IMR-90 (cell line): ENCODE results near the gene MRPL50. TPM values are rescaled to one million over a fixed set of nuclear protein-coding genes. Genes with fewer than 3 reads are reported as not detected.

Experiments
- ATAC-seq: fragments of 200-7000 bp; cut with Tn5 transposase; 2 replicates; pipeline ENCODE4 v1.9.1; 2020; ENCODE audit warnings: low read depth, mild to moderate bottlenecking, moderate library complexity
- BruUV-seq: library from RNA; stranded (reverse); fragments of 400-500 nt; replicated peaks from 2 replicates; lab custom pipeline; 2021; lab: Mats Ljungman, UMichigan
- CTCF ChIA-PET: fragments of 300-600 bp; formaldehyde crosslinking; extraction: SDS; loops from one replicate; lab custom pipeline; 2021; ENCODE audit warnings: antibody characterized with exemption; lab: Yijun Ruan, JAX
- POLR2A ChIA-PET: fragments of 300-600 bp; sonication (Branson Sonifier 250); formaldehyde crosslinking; loops from one replicate; lab custom pipeline; 2022; ENCODE audit warnings: antibody characterized with exemption; ENCODE audit not compliant: unreplicated experiment; lab: Charles Lee
- DNase-seq: peaks from one replicate; pipeline ENCODE4 v3.0.0; 2013
- H2AFZ ChIP-seq: replicated peaks from 2 replicates; pipeline ENCODE3; 2013; ENCODE audit warnings: low read length, mild to moderate bottlenecking; ENCODE audit not compliant: poor library complexity
- H2AK5ac ChIP-seq: 2 replicates; pipeline ENCODE4 v1.6.1; 2013; ENCODE audit warnings: low read depth, low read length, inconsistent platforms
- H2AK9ac ChIP-seq: replicated peaks from 2 replicates; pipeline ENCODE3; 2013; ENCODE audit warnings: mild to moderate bottlenecking, low read depth, low read length, moderate library complexity; ENCODE audit not compliant: poor library complexity
- H2BK120ac ChIP-seq: 2 replicates; pipeline ENCODE4 v1.6.1; 2013; ENCODE audit warnings: low read depth, low read length, inconsistent platforms
- H2BK15ac ChIP-seq: 3 replicates; pipeline ENCODE4 v1.6.1; 2013; ENCODE audit warnings: low read depth, low read length, inconsistent platforms
- H2BK20ac ChIP-seq: 2 replicates; pipeline ENCODE4 v1.6.1; 2013; ENCODE audit warnings: low read depth, mild to moderate bottlenecking, inconsistent platforms, low read length, moderate library complexity
- H2BK5ac ChIP-seq: 2 replicates; pipeline ENCODE4 v1.6.1; 2013; ENCODE audit warnings: mild to moderate bottlenecking, low read depth, low read length, inconsistent platforms; ENCODE audit not compliant: poor library complexity, severe bottlenecking
- H3K14ac ChIP-seq: replicated peaks from 2 replicates; pipeline ENCODE4 v1.6.1; 2013; ENCODE audit warnings: low read depth, low read length, inconsistent platforms
- H3K18ac ChIP-seq: 2 replicates; pipeline ENCODE4 v1.6.1; 2013; ENCODE audit warnings: low read depth, low read length, control low read depth
- H3K23ac ChIP-seq: 2 replicates; pipeline ENCODE4 v1.6.1; 2013; ENCODE audit warnings: low read depth, low read length, inconsistent platforms
- H3K27ac ChIP-seq: 2 replicates; pipeline ENCODE4 v1.5.1; 2013; ENCODE audit warnings: mild to moderate bottlenecking, control low read depth, low read length; ENCODE audit not compliant: insufficient read depth
- H3K27me3 ChIP-seq: 2 replicates; pipeline ENCODE4 v1.6.1; 2013; ENCODE audit warnings: low read length; ENCODE audit not compliant: control insufficient read depth, insufficient read depth
- H3K36me3 ChIP-seq: 2 replicates; pipeline ENCODE4 v1.6.1; 2013; ENCODE audit warnings: low read length, mixed read lengths; ENCODE audit not compliant: control insufficient read depth, insufficient read depth
- H3K4ac ChIP-seq: 2 replicates; pipeline ENCODE4 v1.6.1; 2013; ENCODE audit warnings: low read depth, low read length, inconsistent platforms
- H3K4me1 ChIP-seq: 2 replicates; pipeline ENCODE4 v1.6.1; 2013; ENCODE audit warnings: low read length, mixed read lengths; ENCODE audit not compliant: control insufficient read depth, insufficient read depth
- H3K4me2 ChIP-seq: 2 replicates; pipeline ENCODE4 v1.6.1; 2013; ENCODE audit warnings: low read depth, mild to moderate bottlenecking, control low read depth, low read length, moderate library complexity
- H3K4me3 ChIP-seq: 2 replicates; pipeline ENCODE4 v1.5.1; 2013; ENCODE audit warnings: low read depth, mild to moderate bottlenecking, control low read depth, low read length, moderate library complexity; ENCODE audit not compliant: insufficient read depth
- H3K56ac ChIP-seq: 2 replicates; pipeline ENCODE4 v1.6.1; 2013; ENCODE audit warnings: low read length, inconsistent platforms; ENCODE audit not compliant: insufficient read depth; ENCODE audit errors: extremely low read depth
- H3K79me1 ChIP-seq, 2 experiments: 2 replicates each; pipeline ENCODE4 v1.6.1; 2013; ENCODE audit warnings: low read length in 2 of 2, inconsistent platforms in 1 of 2, low read depth in 1 of 2
- H3K9ac ChIP-seq: 2 replicates; pipeline ENCODE4 v1.6.1; 2013; ENCODE audit warnings: low read depth, low read length, control low read depth
- H3K9me1 ChIP-seq: 2 replicates; pipeline ENCODE4 v1.6.1; 2013; ENCODE audit warnings: low read length, inconsistent platforms; ENCODE audit not compliant: insufficient read depth
- H3K9me3 ChIP-seq: 2 replicates; pipeline ENCODE4 v1.6.1; 2013; ENCODE audit warnings: low read length; ENCODE audit not compliant: control insufficient read depth, insufficient read depth
- H4K20me1 ChIP-seq: 2 replicates; pipeline ENCODE4 v1.6.1; 2013; ENCODE audit warnings: low read length, inconsistent platforms; ENCODE audit not compliant: insufficient read depth
- H4K5ac ChIP-seq: 2 replicates; pipeline ENCODE4 v1.6.1; 2013; ENCODE audit warnings: mild to moderate bottlenecking, low read depth, low read length, control low read depth
- H4K8ac ChIP-seq, 2 experiments: 2 replicates each; pipeline ENCODE4 v1.6.1; 2013; ENCODE audit warnings: low read depth in 2 of 2, low read length in 2 of 2, control low read depth in 1 of 2, inconsistent platforms in 1 of 2
- H4K91ac ChIP-seq: 2 replicates; pipeline ENCODE4 v1.6.1; 2013; ENCODE audit warnings: low read depth, low read length, inconsistent platforms; ENCODE audit not compliant: insufficient read depth
- BHLHE40 ChIP-seq: fragments of 150-350 bp; IDR thresholded peaks from 2 replicates; pipeline ENCODE4 v1.6.1; 2016; ENCODE audit warnings: mild to moderate bottlenecking, low read depth, low read length
- CEBPB ChIP-seq: IDR thresholded peaks from 2 replicates; pipeline ENCODE4 v1.6.1; 2012; ENCODE audit warnings: low read depth, low read length, improper control_type of control experiment
- CHD1 ChIP-seq: IDR thresholded peaks from 2 replicates; pipeline ENCODE4 v1.6.1; 2012; ENCODE audit warnings: low read depth, low read length, improper control_type of control experiment
- CTCF ChIP-seq: conservative IDR thresholded peaks from 2 replicates; pipeline ENCODE4 v1.5.1; 2012; ENCODE audit warnings: mild to moderate bottlenecking, low read depth, low read length, improper control_type of control experiment
- ELK1 ChIP-seq: fragments of 150-350 bp; IDR thresholded peaks from 2 replicates; pipeline ENCODE4 v1.6.1; 2016; ENCODE audit warnings: low read depth, mild to moderate bottlenecking, low read length, moderate library complexity, borderline replicate concordance
- FOS ChIP-seq: fragments of 150-350 bp; IDR thresholded peaks from 2 replicates; pipeline ENCODE4 v1.6.1; 2016; ENCODE audit warnings: low read depth, low read length
- MAFK ChIP-seq: IDR thresholded peaks from 2 replicates; pipeline ENCODE4 v1.6.1; 2012; ENCODE audit warnings: low read depth, low read length, improper control_type of control experiment
- MAZ ChIP-seq: IDR thresholded peaks from 2 replicates; pipeline ENCODE4 v1.6.1; 2012; ENCODE audit warnings: low read depth, mild to moderate bottlenecking, low read length, improper control_type of control experiment, moderate library complexity, borderline replicate concordance
- MXI1 ChIP-seq: IDR thresholded peaks from 2 replicates; pipeline ENCODE4 v1.6.1; 2012; ENCODE audit warnings: low read depth, mild to moderate bottlenecking, low read length, moderate library complexity, borderline replicate concordance
- NFE2L2 ChIP-seq: fragments of 150-350 bp; IDR thresholded peaks from 2 replicates; pipeline ENCODE4 v1.6.1; 2016; ENCODE audit warnings: low read depth, mild to moderate bottlenecking, low read length
- POLR2A ChIP-seq: IDR thresholded peaks from 2 replicates; pipeline ENCODE4 v1.6.1; 2012; ENCODE audit warnings: mild to moderate bottlenecking, low read depth, low read length
- RAD21 ChIP-seq: IDR thresholded peaks from 2 replicates; pipeline ENCODE4 v1.6.1; 2012; ENCODE audit warnings: low read length, improper control_type of control experiment
- RCOR1 ChIP-seq: IDR thresholded peaks from 2 replicates; pipeline ENCODE4 v1.6.1; 2012; ENCODE audit warnings: mild to moderate bottlenecking, low read length, improper control_type of control experiment; ENCODE audit not compliant: insufficient replicate concordance
- RFX5 ChIP-seq: IDR thresholded peaks from 2 replicates; pipeline ENCODE4 v1.8.0; 2012; ENCODE audit warnings: low read depth, mild to moderate bottlenecking, low read length, moderate library complexity
- SMC3 ChIP-seq: fragments of 150-350 bp; IDR thresholded peaks from 2 replicates; pipeline ENCODE4 v1.6.1; 2016; ENCODE audit warnings: low read depth, mild to moderate bottlenecking, antibody characterized with exemption, low read length, moderate library complexity
- USF2 ChIP-seq: fragments of 150-350 bp; IDR thresholded peaks from 2 replicates; pipeline ENCODE4 v1.6.1; 2017; ENCODE audit warnings: mild to moderate bottlenecking, antibody characterized with exemption, low read length, low read depth
- WGBS, 2 experiments: methylation state at CpG; one replicate each; pipeline versions ENCODE4 v1.1.5 to v1.1.7; 2013; ENCODE audit warnings: missing lambda C conversion rate in 2 of 2; ENCODE audit not compliant: insufficient read length in 1 of 2; ENCODE audit errors: extremely low coverage in 2 of 2; 5-methylcytosine and 5-hydroxymethylcytosine counted together
- dilution Hi-C: fragments of 300-500 bp; cut with HindIII; formaldehyde crosslinking; loops from one replicate; pipeline ENCODE4 v1.14.3; 2018; ENCODE audit warnings: low sequenced_read_pairs; ENCODE audit not compliant: unreplicated experiment
- in situ Hi-C: fragments of 300-500 bp; cut with MboI; formaldehyde crosslinking; loops from 3 replicates; pipeline ENCODE4 v1.14.3; 2019; ENCODE audit warnings: low sequenced_read_pairs, inconsistent platforms, mixed read lengths
- intact Hi-C: fragments of 100-400 bp; cut with micrococcal nuclease; formaldehyde crosslinking; loops from 2 replicates; pipeline ENCODE4 v1.10.0; 2022
- polyA plus RNA-seq, 3 experiments: library from polyadenylated mRNA; depleted of rRNA; stranded (reverse); fragments of >200 nt; gene quantifications; 2 replicates each; pipeline ENCODE4 v1.2.3, GENCODE V29; 2012; ENCODE audit warnings: low replicate concordance in 1 of 3
- total RNA-seq: library from RNA; depleted of rRNA; stranded (reverse); fragments of >200 nt; gene quantifications from 2 replicates; pipeline ENCODE4 v1.2.3, GENCODE V29; 2012

MRPL50 gene
- total and polyA plus RNA-seq, 2 of the 4 experiments (the other 2 are of a cell fraction): 7.5 to 8.6 TPM

- BruUV-seq: no TSS peak
- no peak overlapping the region for H2BK120ac ChIP-seq
- H3K36me3 ChIP-seq: no peaks in the 10 kb centered on the region
- H2BK5ac ChIP-seq: no peak overlapping the region
- no peak overlapping the region for H3K14ac ChIP-seq
- POLR2A ChIA-PET: no interaction called here
- no peaks in the 10 kb centered on the region for H3K4me1 ChIP-seq
- H2AK9ac ChIP-seq: no peak overlapping the region
- no peak overlapping the region for H3K4me2 ChIP-seq
- H3K27ac ChIP-seq: no peak overlapping the region
- no peak for DNase-seq
- CTCF ChIA-PET: no interaction called here
- no peak overlapping the region for H3K18ac ChIP-seq
- H2AK5ac ChIP-seq: no peak overlapping the region
- ATAC-seq: no peak
- H3K4me3 ChIP-seq: no peak overlapping the region
- intact Hi-C loops: no loop called here
- no peak overlapping the region for H2BK15ac ChIP-seq
- WGBS, 2 experiments: no CpG with 5 or more reads among the region's 3 CpGs
- H3K4ac ChIP-seq: no peak overlapping the region
- no peaks in the 10 kb centered on the region for H4K20me1 ChIP-seq
- no peak overlapping the region for H4K5ac ChIP-seq
- H3K9me3 ChIP-seq: no peaks in the 10 kb centered on the region
- no peaks in the 10 kb centered on the region for H3K79me1 ChIP-seq
- no peak overlapping the region for H2BK20ac ChIP-seq
- in situ Hi-C loops: no loop called here
- H3K56ac ChIP-seq: no peak overlapping the region
- no peak overlapping the region for H3K23ac ChIP-seq
- dilution Hi-C loops: no loop called here
- H3K27me3 ChIP-seq: peaks cover 4% of the 10 kb centered on the region
- no peak overlapping the region for H2AFZ ChIP-seq
- no peak overlapping the region for H3K9ac ChIP-seq
- no peak overlapping the region for H4K8ac ChIP-seq
- H4K91ac ChIP-seq: no peak overlapping the region
- no peak for TF ChIP-seq MAFK
- no peak for TF ChIP-seq CEBPB
- TF ChIP-seq NFE2L2: no peak
- no peak for TF ChIP-seq MAZ
- no peak for TF ChIP-seq SMC3
- no peak for TF ChIP-seq RFX5
- TF ChIP-seq RCOR1: no peak
- no peak for TF ChIP-seq ELK1
- TF ChIP-seq MXI1: no peak
- no peak for TF ChIP-seq RAD21
- TF ChIP-seq BHLHE40: no peak
- no peak for TF ChIP-seq CHD1
- no peak for TF ChIP-seq USF2
- no peak for TF ChIP-seq POLR2A
- no peak for TF ChIP-seq CTCF
- no peak for TF ChIP-seq FOS
- no peaks in the 10 kb centered on the region for H3K9me1 ChIP-seq
Measured at GRCh38 chr9:101442736-101443135, 44.3 kb upstream of the MRPL50 start.
